Adrenal gland (tissue), 5 donors: Measurements from ENCODE around the gene ADGRE3.

Source experiments
- POLR2A ChIP-seq, 2 donors: fragments of 450-650 bp; IDR thresholded peaks; one replicate each; pipeline ENCODE4 v1.6.1; 2017; ENCODE audit warnings: antibody characterized with exemption in 2 of 2, mild to moderate bottlenecking in 2 of 2, moderate library complexity in 1 of 2
- TF ChIP-seq, protein P1 (sequence below), 6 experiments: fragments of 450-650 bp in 4 of 6; fragments of 200-600 bp in 2 of 6; sonication (generic) in 1 of 6; IDR thresholded peaks; 1 replicate in 5 of 6; 2 replicates in 1 of 6; pipeline versions ENCODE4 v1.5.1 to v1.8.0; 2016 to 2021; ENCODE audit warnings: antibody characterized with exemption in 6 of 6, mild to moderate bottlenecking in 2 of 6, moderate library complexity in 1 of 6
- donor health status: DM: no; HTN: no; CAD: no.

DNA sequence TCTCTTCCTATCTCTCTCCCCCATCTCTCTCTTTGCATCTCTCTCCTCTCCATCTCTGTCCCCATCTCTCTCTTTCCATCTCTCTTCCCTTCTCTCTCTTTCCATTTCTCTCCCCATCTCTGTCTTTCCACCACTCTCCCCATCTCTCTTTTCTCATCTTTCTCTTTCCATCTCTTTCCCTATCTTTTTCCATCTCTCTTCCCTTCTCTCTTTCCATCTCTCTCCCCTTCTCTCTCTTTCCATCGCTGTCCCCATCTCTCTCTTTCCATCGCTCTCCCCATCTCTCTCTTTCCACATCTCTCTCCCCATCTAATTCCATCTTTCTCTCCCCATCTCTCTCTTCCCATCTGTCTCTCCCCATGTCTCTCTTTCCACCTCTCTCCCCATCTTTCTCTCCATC lies 24.5 kb downstream of the ADGRE3 start:
- TF ChIP-seq POLR2A (IDR thresholded peaks at IDR 0.05) = no peak
- TF ChIP-seq, protein P1, sequence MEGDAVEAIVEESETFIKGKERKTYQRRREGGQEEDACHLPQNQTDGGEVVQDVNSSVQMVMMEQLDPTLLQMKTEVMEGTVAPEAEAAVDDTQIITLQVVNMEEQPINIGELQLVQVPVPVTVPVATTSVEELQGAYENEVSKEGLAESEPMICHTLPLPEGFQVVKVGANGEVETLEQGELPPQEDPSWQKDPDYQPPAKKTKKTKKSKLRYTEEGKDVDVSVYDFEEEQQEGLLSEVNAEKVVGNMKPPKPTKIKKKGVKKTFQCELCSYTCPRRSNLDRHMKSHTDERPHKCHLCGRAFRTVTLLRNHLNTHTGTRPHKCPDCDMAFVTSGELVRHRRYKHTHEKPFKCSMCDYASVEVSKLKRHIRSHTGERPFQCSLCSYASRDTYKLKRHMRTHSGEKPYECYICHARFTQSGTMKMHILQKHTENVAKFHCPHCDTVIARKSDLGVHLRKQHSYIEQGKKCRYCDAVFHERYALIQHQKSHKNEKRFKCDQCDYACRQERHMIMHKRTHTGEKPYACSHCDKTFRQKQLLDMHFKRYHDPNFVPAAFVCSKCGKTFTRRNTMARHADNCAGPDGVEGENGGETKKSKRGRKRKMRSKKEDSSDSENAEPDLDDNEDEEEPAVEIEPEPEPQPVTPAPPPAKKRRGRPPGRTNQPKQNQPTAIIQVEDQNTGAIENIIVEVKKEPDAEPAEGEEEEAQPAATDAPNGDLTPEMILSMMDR (IDR thresholded peaks at IDR 0.05) = no peak
